HCT116 (cell line): ENCODE results near the gene ATP2A3. TPM values are rescaled to one million over a fixed set of nuclear protein-coding genes. Genes with fewer than 3 reads are reported as not detected.

Source experiments
- ATAC-seq: fragments of 200-7000 bp; cut with Tn5 transposase; 2 replicates; pipeline ENCODE4 v1.9.1; 2020; ENCODE audit warnings: mild to moderate bottlenecking, moderate library complexity
- BruUV-seq: library from RNA; stranded (reverse); fragments of 400-500 nt; replicated peaks from 2 replicates; lab custom pipeline; 2021; lab: Mats Ljungman, UMichigan
- CTCF ChIA-PET: fragments of 300-600 bp; sonication (Branson Sonifier 250); formaldehyde crosslinking; loops from one replicate; lab custom pipeline; 2021; ENCODE audit warnings: antibody characterized with exemption; lab: Charles Lee
- POLR2A ChIA-PET: fragments of 300-600, 350-600 bp; sonication (Branson Sonifier 250); formaldehyde crosslinking; loops from one replicate; lab custom pipeline; 2021; ENCODE audit warnings: antibody characterized with exemption; lab: Charles Lee
- RAD21 ChIA-PET, 2 experiments: fragments of 300-600 bp; sonication (Branson Sonifier 250); formaldehyde crosslinking; loops; one replicate each; lab custom pipeline; 2023; ENCODE audit warnings: low total read pairs in 2 of 2; ENCODE audit not compliant: uncharacterized antibody in 2 of 2, unreplicated experiment in 2 of 2, low non-redundant PET in 1 of 2; lab: Charles Lee
- DNase-seq: peaks from one replicate; pipeline ENCODE4 v3.0.0-alpha.2; 2010; ENCODE audit warnings: low read depth, low spot score
- H2AFZ ChIP-seq: fragments of 200-600 bp; shearing (Covaris generic), sonication (generic); 2 replicates; pipeline ENCODE4 v1.6.1; 2017; ENCODE audit warnings: low read depth, mixed run types, mixed read lengths, antibody characterized with exemption, low read length; ENCODE audit not compliant: poor library complexity, severe bottlenecking
- H3K27ac ChIP-seq: 2 replicates; pipeline ENCODE4 v1.5.1; 2012; ENCODE audit warnings: low read depth, low read length
- H3K27me3 ChIP-seq: fragments of 200-600 bp; sonication (generic); 2 replicates; pipeline ENCODE4 v1.6.1; 2016; ENCODE audit warnings: mixed run types, low read length, mixed read lengths; ENCODE audit not compliant: insufficient read depth
- H3K36me3 ChIP-seq, 2 experiments: fragments of 200-500 bp in 1 of 2; fragments of 200-600 bp in 1 of 2; sonication (Bioruptor generic) in 1 of 2; sonication (generic) in 1 of 2; 2 replicates each; pipeline versions ENCODE4 v1.5.1 to v1.6.1; 2014 to 2016; ENCODE audit warnings: low read length in 2 of 2, inconsistent platforms in 1 of 2, mixed read lengths in 1 of 2, mixed run types in 1 of 2; ENCODE audit not compliant: insufficient read depth in 2 of 2, control insufficient read depth in 1 of 2
- H3K4me1 ChIP-seq, 2 experiments: fragments of 200-600 bp in 1 of 2; sonication (generic) in 1 of 2; 2 replicates each; pipeline versions ENCODE4 v1.5.1 to v1.6.1; 2012 to 2017; ENCODE audit warnings: low read length in 2 of 2, inconsistent platforms in 1 of 2, mild to moderate bottlenecking in 1 of 2, mixed read lengths in 1 of 2, mixed run types in 1 of 2, moderate library complexity in 1 of 2; ENCODE audit not compliant: insufficient read depth in 2 of 2, control insufficient read depth in 1 of 2
- H3K4me2 ChIP-seq: fragments of 200-600 bp; sonication (generic); 2 replicates; pipeline ENCODE4 v1.6.1; 2017; ENCODE audit warnings: mixed run types, low read length, mixed read lengths
- H3K4me3 ChIP-seq, 2 experiments: fragments of 200-600 bp in 1 of 2; sonication (generic) in 1 of 2; replicated peaks in 1 of 2; 2 replicates each; pipeline ENCODE4 v1.5.1; 2011 to 2016; ENCODE audit warnings: low read length in 2 of 2, control low read depth in 1 of 2, low read depth in 1 of 2, mild to moderate bottlenecking in 1 of 2, mixed read lengths in 1 of 2, mixed run types in 1 of 2
- H3K79me2 ChIP-seq: fragments of 200-600 bp; sonication (generic); 2 replicates; pipeline ENCODE4 v1.6.1; 2017; ENCODE audit warnings: mild to moderate bottlenecking, mixed run types, low read length, moderate library complexity, mixed read lengths; ENCODE audit not compliant: insufficient read depth
- H3K9ac ChIP-seq: fragments of 200-600 bp; sonication (generic); 2 replicates; pipeline ENCODE4 v1.6.1; 2016; ENCODE audit warnings: low read length, mixed read lengths
- H3K9me2 ChIP-seq: fragments of 200-600 bp; sonication (generic), shearing (Covaris generic); 2 replicates; pipeline ENCODE4 v1.6.1; 2017; ENCODE audit warnings: mixed run types, mild to moderate bottlenecking, moderate library complexity; ENCODE audit not compliant: insufficient read depth
- H3K9me3 ChIP-seq, 2 experiments: fragments of 200-500 bp in 1 of 2; fragments of 200-600 bp in 1 of 2; sonication (Bioruptor generic) in 1 of 2; sonication (generic) in 1 of 2; 2 replicates each; pipeline ENCODE4 v1.6.1; 2014 to 2017; ENCODE audit warnings: low read length in 2 of 2, mixed read lengths in 2 of 2, inconsistent platforms in 1 of 2, low read depth in 1 of 2, mild to moderate bottlenecking in 1 of 2, mixed run types in 1 of 2, moderate library complexity in 1 of 2; ENCODE audit not compliant: control insufficient read depth in 1 of 2, insufficient read depth in 1 of 2
- H4K20me1 ChIP-seq: fragments of 200-600 bp; sonication (generic), shearing (Covaris generic); 2 replicates; pipeline ENCODE4 v1.6.1; 2017; ENCODE audit warnings: mixed run types, mild to moderate bottlenecking, moderate library complexity; ENCODE audit not compliant: insufficient read depth
- CBX3 ChIP-seq: IDR thresholded peaks from 2 replicates; pipeline ENCODE4 v1.6.1; 2012; ENCODE audit warnings: low read depth
- ELF1 ChIP-seq: IDR thresholded peaks from 2 replicates; pipeline ENCODE4 v1.6.1; 2012; ENCODE audit warnings: low read depth, borderline replicate concordance
- EZH2 ChIP-seq: fragments of 200-600 bp; sonication (generic); IDR thresholded peaks from 2 replicates; pipeline ENCODE4 v1.6.1; 2017; ENCODE audit warnings: antibody characterized with exemption, mixed run types
- FOSL1 ChIP-seq: IDR thresholded peaks from 2 replicates; pipeline ENCODE4 v1.6.1; 2012; ENCODE audit warnings: low read depth
- JUND ChIP-seq: IDR thresholded peaks from 2 replicates; pipeline ENCODE4 v1.6.1; 2012
- POLR2A ChIP-seq: IDR thresholded peaks from 2 replicates; pipeline ENCODE4 v1.7.0; 2011; ENCODE audit warnings: borderline replicate concordance; ENCODE audit not compliant: insufficient read depth, insufficient read length; ENCODE audit errors: extremely low read depth
- POLR2AphosphoS5 ChIP-seq: IDR thresholded peaks from 2 replicates; pipeline ENCODE4 v1.6.1; 2011; ENCODE audit warnings: mild to moderate bottlenecking, low read depth, low read length, moderate library complexity
- RAD21 ChIP-seq: IDR thresholded peaks from 2 replicates; pipeline ENCODE4 v1.6.1; 2012; ENCODE audit warnings: low read depth, mild to moderate bottlenecking
- SP1 ChIP-seq: IDR thresholded peaks from 2 replicates; pipeline ENCODE4 v1.6.1; 2012; ENCODE audit warnings: low read depth
- SRF ChIP-seq: IDR thresholded peaks from 2 replicates; pipeline ENCODE4 v1.6.1; 2012; ENCODE audit warnings: low read depth
- ZFX ChIP-seq: fragments of 450-650 bp; IDR thresholded peaks from 2 replicates; pipeline ENCODE4 v1.6.1; 2017
- ZNF274 ChIP-seq: fragments of 200-500 bp; sonication (Bioruptor generic); IDR thresholded peaks from 2 replicates; pipeline ENCODE4 v1.6.1; 2014; ENCODE audit warnings: mild to moderate bottlenecking, low read depth, low read length, inconsistent platforms
- intact Hi-C: fragments of 100-400 bp; cut with micrococcal nuclease; formaldehyde crosslinking; loops from 2 replicates; pipeline ENCODE4 v1.10.0; 2022
- total RNA-seq: library from RNA; stranded (reverse); gene quantifications from one replicate; pipeline ENCODE4 v1.2.1, GENCODE V29; 2021; ENCODE audit not compliant: unreplicated experiment
- TF ChIP-seq, protein P1 (sequence below): IDR thresholded peaks from 2 replicates; pipeline ENCODE4 v1.6.1; 2012
- TF ChIP-seq, protein P2 (sequence below): IDR thresholded peaks from 2 replicates; pipeline ENCODE4 v1.6.1; 2011; ENCODE audit warnings: mild to moderate bottlenecking, low read length, moderate library complexity; ENCODE audit not compliant: insufficient replicate concordance; ENCODE audit errors: extremely low read depth
- TF ChIP-seq, protein P3 (sequence below): IDR thresholded peaks from 2 replicates; pipeline ENCODE4 v1.6.1; 2012
- TF ChIP-seq, protein P4 (sequence below): IDR thresholded peaks from 2 replicates; pipeline ENCODE4 v1.6.1; 2012; ENCODE audit warnings: low read depth

ATP2A3 gene
- total RNA-seq, 1 experiment from 2014 or later, result 23.1 TPM

DNA sequence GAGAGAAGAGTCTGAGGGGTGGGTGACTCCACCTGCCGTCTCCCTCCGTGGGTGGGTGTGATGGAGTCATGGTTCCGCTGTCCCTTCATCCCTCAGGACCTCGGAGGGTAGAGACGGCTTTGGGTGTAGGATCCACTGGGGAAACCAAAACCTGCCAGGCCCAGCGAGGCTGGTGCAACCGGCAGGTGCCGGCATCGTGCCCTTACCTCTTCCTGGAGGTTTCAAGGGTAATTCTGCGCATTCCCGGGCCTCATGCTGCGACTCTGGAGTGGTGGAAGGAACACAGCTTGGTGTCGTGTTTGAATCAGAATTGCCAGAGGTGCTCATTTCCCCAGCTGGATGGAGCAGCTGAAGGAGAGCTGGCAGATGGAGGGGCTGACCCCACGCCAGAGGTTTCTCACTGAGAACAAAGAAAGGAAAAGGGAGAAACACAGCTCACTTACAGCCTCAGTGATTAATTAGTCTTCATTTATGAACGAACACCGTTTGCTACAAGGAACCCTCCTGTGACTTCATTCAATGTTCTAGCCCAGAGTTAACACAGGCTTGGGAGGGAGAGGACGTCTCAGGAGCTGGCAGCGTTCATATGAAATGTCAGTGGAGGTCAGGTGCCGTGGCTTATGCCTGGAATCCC, 16.3 kb upstream of the ATP2A3 start:
- CTCF ChIA-PET, result no interaction called here
- Histone ChIP-seq H3K79me2 (no peaks in the 10 kb centered on the region), H4K20me1 (no peaks in the 10 kb centered on the region), H2AFZ (no peak overlapping the region), H3K27me3 (no peaks in the 10 kb centered on the region)
- TF ChIP-seq, protein P1, sequence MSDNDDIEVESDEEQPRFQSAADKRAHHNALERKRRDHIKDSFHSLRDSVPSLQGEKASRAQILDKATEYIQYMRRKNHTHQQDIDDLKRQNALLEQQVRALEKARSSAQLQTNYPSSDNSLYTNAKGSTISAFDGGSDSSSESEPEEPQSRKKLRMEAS, result no peak
- TF ChIP-seq POLR2A (no peak), SP1 (no peak), EZH2 (no peak), SRF (no peak), ZNF274 (no peak), ELF1 (no peak), ZFX (no peak), POLR2AphosphoS5 (no peak), FOSL1 (no peak), JUND (no peak), RAD21 (no peak), CBX3 (no peak)
- TF ChIP-seq, protein P2, sequence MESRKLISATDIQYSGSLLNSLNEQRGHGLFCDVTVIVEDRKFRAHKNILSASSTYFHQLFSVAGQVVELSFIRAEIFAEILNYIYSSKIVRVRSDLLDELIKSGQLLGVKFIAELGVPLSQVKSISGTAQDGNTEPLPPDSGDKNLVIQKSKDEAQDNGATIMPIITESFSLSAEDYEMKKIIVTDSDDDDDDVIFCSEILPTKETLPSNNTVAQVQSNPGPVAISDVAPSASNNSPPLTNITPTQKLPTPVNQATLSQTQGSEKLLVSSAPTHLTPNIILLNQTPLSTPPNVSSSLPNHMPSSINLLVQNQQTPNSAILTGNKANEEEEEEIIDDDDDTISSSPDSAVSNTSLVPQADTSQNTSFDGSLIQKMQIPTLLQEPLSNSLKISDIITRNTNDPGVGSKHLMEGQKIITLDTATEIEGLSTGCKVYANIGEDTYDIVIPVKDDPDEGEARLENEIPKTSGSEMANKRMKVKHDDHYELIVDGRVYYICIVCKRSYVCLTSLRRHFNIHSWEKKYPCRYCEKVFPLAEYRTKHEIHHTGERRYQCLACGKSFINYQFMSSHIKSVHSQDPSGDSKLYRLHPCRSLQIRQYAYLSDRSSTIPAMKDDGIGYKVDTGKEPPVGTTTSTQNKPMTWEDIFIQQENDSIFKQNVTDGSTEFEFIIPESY, result no peak
- TF ChIP-seq, protein P3, sequence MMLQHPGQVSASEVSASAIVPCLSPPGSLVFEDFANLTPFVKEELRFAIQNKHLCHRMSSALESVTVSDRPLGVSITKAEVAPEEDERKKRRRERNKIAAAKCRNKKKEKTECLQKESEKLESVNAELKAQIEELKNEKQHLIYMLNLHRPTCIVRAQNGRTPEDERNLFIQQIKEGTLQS, result no peak
- TF ChIP-seq, protein P4, sequence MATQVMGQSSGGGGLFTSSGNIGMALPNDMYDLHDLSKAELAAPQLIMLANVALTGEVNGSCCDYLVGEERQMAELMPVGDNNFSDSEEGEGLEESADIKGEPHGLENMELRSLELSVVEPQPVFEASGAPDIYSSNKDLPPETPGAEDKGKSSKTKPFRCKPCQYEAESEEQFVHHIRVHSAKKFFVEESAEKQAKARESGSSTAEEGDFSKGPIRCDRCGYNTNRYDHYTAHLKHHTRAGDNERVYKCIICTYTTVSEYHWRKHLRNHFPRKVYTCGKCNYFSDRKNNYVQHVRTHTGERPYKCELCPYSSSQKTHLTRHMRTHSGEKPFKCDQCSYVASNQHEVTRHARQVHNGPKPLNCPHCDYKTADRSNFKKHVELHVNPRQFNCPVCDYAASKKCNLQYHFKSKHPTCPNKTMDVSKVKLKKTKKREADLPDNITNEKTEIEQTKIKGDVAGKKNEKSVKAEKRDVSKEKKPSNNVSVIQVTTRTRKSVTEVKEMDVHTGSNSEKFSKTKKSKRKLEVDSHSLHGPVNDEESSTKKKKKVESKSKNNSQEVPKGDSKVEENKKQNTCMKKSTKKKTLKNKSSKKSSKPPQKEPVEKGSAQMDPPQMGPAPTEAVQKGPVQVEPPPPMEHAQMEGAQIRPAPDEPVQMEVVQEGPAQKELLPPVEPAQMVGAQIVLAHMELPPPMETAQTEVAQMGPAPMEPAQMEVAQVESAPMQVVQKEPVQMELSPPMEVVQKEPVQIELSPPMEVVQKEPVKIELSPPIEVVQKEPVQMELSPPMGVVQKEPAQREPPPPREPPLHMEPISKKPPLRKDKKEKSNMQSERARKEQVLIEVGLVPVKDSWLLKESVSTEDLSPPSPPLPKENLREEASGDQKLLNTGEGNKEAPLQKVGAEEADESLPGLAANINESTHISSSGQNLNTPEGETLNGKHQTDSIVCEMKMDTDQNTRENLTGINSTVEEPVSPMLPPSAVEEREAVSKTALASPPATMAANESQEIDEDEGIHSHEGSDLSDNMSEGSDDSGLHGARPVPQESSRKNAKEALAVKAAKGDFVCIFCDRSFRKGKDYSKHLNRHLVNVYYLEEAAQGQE, result no peak
- TF ChIP-seq, all 23 proteins: peak for 0
- DNase-seq (no peak), ATAC-seq (no peak)
- Histone ChIP-seq H3K4me3 (no peak overlapping the region), H3K9ac (no peak overlapping the region), H3K9me3 (no peaks in the 10 kb centered on the region), H3K4me2 (no peak overlapping the region), H3K27ac (no peak overlapping the region), H3K4me1 (0 out of 4 replicates have a peak, but pooled peaks cover 0 to 6% of the 10 kb centered on the region in 2 experiments), H3K36me3 (no peaks in the 10 kb centered on the region), H3K9me2 (no peaks in the 10 kb centered on the region)
- no TSS peak for BruUV-seq
- ChIA-PET RAD21 (no interaction called here), POLR2A (no interaction called here)
- intact Hi-C loops, result no loop called here
